ENCODE measurements around the gene LOXL1. TPM values are rescaled to one million over a fixed set of nuclear protein-coding genes. Genes with fewer than 3 reads are reported as not detected.

LOXL1 gene
- polyA plus RNA-seq, 3 donors = 86.3 to 88.4 (median 88.1) TPM

DNA sequence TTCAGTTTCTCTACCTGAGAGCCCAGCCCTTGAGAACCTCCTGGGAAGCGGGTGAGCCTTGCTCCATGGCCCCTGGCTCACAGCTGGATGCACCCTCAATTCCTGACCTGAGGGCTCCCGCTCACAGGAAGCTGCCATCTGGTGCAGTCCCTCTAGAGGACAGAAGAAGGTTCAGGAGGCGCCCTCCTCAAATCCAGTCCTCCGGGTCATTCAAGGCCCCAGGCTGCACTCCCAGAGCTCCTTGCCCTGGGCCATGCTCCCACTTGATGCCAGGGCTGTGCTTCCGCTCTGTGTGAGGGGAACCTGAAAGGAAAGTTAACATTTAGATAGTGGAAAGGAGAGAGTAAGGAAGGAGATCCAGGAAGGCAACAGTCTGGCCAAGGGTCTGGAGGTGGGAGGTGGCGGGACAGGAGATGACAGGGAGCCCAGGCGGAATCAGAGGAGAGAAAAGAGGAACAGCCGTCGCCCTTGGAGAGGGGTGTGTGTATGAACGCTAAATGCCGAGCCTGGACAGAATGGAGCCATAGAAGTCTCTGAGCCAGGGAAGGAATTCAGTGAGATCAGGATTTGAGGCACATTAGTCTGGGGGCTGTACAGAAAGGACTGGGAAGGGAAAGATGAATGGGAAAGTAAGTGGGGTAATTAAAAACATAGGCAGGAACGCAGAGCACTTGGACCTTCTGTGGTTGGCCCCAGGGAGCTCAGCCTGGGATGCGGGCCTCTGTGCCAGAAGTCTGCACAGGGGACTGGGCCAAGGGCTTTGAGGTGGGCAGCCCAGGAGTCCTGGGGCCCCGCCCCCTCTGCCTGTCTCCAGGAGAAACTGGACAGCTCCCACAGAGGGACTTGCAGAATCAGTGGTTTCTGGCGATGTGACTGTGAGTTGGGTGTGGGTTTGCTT, 26.8 kb upstream of the LOXL1 start:
- no peak for DNase-seq (ENCODE audit: low read depth in 3 of 3, low spot score in 2 of 3)

DNA sequence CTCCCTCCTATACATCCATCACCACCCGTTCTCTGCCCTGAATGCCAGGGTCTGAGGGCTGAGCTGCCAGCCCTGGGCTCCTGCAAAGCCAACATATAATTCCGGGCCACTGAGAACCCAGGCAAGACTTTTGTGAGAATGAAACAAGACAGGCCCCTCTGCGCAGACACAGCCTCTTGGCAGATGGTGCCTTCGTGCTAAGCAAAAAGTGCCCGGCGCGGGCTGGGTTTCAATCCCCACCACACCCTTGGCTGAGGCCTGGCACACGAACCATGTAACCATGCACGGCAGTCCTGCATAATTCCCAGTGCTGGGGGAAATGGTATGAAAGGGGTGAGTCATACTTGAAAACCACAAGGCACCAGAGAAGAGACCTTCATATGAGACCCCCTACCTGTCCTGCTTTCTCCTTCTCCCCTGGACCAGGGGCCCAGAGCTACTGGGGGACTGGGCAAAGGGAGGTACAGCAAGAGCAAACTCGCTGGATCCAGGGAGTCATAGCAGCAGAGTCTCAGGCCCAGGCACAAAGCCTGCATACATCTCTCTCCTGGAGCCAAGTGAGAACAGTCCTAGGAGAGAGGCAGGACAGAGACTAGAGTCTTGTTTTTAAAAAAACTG, 26.1 kb upstream of the LOXL1 start:
- no peak for DNase-seq (ENCODE audit: low read depth in 3 of 3, low spot score in 2 of 3)

DNA sequence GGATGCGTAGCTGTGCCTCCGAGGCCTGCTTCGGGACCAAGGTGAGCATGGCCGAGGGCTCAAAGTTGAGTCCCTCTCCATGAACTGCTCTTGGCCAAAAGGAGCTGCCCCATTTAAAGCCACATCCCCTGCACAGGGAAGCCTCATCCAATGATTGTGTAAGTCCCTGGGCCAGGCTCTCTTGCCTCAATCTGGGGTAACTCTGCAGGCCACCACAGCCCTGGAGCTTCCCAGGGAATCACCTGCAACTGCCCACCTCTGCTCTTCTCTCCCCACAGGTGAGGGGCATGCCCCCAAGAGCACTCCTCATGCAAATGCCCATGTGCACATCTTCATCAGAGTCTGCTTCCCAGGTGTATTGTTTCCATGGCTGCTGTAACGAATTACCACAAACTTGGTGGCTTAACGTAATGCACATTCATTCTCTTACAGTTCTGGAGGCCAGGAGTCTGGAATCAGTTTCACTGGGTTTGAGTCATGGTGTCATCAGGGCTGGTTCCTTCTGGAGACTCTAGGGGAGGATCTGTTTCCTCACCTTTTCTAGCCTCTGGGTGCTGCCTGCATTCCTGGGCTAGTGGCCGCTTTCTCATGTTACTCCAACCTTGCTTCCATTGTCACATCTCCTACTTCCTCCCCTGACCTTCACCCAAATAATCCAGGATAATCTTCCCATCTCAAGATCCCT, 25.0 kb upstream of the LOXL1 start:
- no peak for DNase-seq (ENCODE audit: low read depth in 3 of 3, low spot score in 2 of 3)

DNA sequence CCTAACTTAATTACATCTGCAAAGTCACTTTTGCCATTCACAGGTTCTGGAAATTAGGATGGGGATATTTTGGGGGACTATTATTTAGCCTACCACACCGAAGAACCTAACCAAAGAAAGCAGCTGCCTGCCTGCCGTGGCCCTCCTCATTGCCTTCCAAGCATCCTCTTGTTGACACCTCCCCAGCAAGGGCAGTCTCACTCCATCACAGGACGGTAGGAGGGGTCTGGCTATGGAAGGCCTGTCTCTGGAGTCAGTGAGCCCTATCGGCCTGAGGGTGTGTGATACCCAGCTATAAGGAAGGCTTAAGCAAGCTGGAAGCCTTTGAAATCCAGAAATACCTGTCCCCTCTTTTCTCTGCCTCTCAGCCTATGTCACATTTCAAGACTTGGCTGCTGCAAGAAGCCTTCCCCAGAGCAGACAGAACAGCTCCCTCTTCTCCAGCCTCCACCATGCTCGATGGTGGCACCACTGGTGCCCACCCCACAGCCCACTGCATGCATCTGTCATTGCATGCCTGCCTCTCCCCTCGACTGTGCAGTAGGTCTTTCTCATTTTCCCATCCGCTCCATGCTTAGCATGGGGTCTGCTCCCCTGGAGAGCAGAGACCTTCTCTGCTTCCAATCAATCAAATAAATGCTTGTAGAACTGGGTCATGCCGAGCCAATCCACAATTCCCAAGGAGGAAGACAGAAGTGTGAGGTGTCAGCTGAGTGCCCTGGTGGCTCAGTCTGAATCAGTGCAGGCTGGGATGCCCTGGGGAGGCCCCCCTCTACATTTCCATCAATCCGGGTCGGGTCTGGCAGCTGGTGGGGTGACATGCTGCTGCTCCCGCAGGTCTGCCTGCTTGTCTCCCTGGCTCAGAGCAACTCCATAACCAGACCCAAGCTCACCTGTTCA, 23.9 kb upstream of the LOXL1 start:
- DNase-seq (ENCODE audit: low read depth in 3 of 3, low spot score in 2 of 3) = no peak

DNA sequence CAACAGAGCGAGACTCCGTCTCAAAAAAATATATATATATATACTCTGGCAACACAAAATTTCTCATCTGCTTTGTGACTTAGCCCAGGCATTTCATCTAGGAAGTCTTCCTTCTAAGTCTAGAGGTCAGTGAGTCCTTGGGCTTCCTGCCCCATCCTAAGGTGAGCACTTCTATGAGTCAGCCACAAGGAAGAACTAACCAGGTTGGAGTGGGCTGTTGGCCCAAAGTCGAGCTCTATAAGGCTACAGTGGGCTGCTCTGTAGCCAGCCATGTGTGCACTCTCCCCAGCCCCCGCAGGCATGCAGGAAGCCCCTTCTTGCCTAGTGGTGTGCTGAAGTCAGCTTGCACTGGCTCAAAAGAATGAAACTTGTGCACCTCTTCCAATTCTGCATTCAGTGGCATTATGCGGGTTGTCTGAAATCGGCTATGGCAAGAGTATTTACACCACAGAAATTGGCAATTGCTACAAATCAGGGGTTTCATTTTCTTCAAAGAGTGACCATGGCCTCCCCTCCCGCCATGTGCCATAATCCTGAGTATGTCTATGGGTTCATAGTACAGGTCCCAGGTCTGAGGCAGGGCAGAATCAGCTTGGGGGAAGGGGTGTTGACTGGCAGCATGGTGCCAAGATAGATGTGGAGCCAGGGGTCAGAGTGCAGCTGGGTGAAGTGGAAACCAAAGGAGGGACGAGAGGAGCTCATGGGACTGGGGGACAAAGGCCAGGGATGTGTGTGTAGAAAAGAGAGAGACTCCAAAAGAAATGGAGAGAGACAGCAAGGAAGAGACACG, 22.0 kb upstream of the LOXL1 start:
- no peak for DNase-seq (ENCODE audit: low read depth in 3 of 3, low spot score in 2 of 3)

DNA sequence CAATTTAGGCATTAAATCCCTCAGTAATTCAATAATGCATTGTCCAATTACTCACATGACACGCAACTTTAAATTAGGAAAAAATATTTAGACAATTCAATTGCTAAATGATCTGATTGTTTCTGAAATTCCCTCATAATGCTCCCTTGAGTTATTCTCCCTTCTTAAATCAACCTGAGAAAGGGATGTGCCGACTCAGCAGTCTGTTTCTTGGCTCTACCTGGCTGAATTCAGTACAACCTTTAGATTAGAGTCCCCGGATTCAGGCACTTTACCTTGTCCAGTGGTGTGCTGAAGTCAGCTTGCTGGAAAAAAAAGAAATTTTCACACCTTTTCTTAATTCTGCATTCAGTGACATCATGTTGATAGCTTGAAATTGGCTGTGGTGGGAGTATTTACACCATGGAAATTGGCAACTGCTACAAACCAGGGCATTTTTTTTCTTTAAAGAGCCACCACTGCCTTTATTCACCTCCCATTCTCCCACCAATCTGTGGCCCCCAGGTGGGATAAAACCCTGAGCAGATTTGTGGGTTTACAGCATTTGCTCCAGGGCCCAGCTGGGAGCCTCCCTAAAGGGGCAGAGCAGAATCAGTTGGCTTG, 20.9 kb upstream of the LOXL1 start:
- no peak for DNase-seq (ENCODE audit: low read depth in 3 of 3, low spot score in 2 of 3)

DNA sequence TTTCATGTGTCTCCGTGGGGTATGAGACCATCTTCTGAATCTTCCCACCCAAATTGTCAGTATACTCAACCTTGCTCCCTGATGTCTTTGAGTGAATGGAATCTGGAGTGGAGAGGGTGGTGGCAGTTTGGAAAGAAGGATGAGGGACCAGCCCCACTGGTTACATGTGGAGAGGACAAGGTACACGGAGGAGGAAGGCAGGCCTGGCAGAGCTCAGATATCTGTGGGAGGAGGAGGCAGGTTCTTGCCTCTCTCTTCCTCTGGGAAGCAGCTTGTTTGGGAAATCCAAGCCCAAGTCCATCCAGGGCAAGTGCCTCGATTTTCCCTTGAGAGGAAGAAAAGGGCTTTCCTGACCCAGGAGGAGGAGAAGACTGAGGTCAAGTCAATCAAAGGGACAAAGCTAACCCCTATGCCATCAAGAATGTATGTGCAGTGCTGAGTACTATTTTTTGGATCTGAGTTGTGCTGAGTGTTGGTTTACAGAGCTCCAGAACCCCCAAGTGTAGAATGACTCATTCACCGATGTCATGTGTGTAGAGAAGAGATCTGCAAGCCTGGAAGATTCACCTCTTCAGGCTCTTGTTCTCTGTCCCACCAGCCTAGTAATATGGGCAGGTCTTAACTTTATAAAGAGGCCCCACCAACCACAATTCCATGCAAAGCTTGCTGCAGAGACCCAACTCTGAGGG, 19.8 kb upstream of the LOXL1 start:
- no peak for DNase-seq (ENCODE audit: low read depth in 3 of 3, low spot score in 2 of 3)

DNA sequence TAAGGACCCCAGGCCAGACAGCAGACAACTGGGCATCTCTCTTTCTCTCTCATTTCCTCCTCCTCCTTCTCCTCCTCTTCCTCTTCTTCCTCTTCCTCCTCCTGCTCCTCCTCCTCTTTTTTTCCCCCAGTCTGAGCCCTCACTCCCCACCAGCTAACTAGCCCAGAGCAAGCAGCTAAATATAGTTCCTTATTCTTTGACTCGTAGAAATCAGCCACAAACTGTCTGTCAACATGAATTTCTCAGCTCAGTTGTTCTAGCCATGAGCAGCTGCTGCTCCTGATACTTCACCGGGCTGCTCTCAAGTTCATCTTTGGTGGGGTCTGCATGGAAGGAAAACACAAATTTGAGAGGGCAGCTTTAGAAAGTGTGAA, 19.2 kb upstream of the LOXL1 start:
- DNase-seq (ENCODE audit: low read depth in 3 of 3, low spot score in 2 of 3) = no peak

DNA sequence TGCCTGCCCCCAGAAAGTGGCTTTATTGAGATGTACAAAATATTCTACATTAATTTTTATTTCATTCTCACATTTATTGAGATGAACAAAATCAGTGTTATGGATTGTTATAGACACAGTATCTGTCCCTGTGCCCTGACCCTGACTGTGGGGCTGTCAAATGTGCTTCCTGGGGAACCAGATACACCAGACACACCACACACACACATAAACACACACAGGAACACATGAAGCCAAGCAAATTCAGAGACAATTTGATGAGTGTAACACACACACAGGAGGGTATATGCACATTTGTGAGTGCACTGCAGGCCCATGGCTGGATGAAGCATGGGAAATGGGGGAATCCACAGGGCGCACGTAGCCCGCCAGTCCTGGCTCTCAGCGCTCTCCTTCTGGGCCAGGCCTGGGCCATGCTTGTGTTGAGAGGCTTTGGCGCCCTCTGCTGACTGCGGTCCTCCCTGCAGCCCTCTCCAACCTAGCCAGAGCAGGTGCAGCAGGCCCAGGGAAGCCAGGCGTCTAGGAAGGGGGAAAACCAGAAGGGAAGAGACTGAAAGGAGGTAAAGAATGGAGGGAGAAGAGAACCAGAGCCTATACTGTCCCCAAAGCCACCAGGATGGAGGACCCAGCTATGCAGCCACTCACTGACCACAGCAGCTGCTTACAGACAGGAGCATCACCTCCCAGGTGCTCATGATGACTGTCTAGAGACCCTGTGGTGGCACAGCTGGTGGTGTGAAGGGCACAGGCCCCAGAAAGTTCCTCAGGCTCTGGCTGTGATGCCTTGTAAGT, 18.0 kb upstream of the LOXL1 start:
- DNase-seq (ENCODE audit: low read depth in 3 of 3, low spot score in 2 of 3) = no peak

DNA sequence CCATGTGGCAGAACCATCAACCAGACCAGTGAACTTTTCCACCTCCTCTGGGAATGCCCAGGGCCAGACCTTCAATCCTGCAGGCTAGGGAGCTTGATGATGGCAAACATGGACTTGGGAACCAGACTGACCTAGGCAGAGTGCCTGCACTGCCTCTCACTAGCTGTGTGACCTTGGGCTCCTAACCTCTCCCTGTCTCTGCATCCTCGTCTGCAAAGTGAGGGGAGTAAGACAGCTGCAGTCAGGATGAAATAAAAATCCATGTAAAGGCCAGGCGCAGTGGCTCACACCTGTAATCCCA, 17.5 kb upstream of the LOXL1 start:
- DNase-seq (ENCODE audit: low read depth in 3 of 3, low spot score in 2 of 3) = no peak

DNA sequence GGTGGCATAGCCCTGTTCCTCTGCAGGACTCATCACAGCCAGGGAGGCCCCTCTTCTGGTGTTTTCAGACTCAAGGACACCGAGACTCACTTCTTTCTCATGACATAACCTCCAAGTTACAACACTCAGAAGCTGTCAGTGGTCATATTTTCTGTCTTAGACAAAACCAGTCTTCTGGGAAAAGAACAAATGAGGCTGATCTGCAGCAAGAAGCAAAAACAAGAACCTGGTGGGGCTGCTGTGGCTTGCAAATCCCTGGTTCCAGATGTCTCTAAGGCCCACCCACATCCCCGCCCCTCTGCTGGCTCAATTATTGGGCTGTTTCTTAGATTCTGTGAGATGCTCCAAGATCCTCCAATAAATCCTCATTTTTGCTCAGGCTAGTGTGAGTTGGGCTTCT, 16.6 kb upstream of the LOXL1 start:
- no peak for DNase-seq (ENCODE audit: low read depth in 3 of 3, low spot score in 2 of 3)

DNA sequence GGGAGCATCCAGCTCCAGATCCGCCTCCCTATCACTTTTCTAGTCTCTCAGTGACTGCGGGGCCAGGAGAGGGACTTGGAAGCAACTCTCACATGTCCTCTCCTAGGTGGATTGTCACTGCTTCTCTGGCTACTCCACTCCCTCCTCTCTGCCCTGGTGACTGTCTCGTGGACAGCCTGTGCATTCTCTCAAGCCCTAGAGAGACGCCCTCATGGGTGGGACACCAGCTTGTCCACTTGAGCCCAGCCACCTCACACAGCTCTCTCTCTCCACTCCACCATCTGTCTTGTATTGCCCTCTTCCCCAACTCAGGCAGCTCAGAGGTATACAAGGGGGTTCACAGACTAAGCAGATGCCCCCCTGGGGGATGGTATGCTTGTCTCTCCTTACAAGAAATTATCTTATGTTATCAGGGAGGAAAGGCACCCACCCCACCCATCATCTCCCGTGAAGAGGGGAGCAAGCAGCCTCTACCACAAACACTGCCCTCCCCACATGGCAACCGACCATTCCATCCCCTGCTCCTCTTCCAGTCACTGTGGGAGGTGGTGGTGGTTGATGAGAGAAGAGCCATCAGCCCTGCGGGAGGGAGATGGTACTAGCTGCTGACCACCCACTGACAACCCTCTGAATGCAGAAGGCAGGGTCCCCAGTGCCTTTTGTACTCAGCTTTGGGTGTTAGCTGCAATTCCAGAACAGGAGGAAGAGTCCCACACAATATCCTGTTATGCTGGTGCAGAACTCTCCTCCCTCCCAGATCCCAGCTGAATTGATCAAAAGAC, 15.5 kb upstream of the LOXL1 start:
- DNase-seq (ENCODE audit: low read depth in 3 of 3, low spot score in 2 of 3) = no peak

DNA sequence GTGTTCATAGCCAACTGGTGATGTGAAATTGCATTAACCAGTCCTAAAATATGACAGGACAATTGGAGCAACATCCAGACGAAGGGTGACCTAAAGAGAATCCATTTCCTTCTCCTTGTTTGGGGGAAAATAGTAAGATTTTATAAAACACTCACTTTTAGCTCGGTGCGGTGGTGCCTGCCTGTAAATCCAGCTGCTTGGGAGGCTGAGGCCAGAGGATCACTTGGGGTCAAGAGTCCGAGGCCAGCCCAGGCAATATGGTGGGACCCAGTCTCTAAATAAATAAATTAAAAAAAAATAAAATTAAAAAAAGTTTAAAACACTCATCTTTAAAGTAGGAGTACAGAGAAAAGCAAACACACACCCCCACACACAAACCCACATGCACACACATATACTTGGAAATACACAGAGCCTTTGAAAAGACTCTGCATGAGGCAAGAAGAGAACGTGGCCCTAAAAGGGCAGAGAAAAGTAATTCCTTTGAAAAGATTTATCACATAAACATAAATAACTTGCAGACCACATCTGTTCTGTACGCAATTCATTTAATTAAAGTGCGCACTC, 14.1 kb upstream of the LOXL1 start:
- no peak for DNase-seq (ENCODE audit: low read depth in 3 of 3, low spot score in 2 of 3)

DNA sequence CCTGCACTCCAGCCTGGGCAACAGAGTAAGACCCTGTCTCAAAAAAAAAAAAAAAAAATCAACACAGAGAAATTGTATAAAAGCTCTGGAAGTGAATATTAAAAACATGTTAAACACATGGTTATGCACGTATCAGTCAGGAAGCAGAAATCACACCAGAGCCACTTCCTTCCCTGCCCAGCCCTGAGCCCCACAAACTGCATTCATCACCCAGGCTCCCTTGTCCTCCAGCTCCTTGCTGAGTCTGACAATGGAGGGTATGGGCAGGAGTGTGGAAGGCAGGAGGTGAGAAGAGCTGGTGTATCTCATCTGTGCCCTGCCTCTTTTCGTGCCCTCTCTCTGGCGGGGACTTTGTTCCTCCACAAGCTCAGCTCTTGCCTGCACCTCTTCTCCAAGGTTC, 12.1 kb upstream of the LOXL1 start:
- no peak for DNase-seq (ENCODE audit: low read depth in 3 of 3, low spot score in 2 of 3)

DNA sequence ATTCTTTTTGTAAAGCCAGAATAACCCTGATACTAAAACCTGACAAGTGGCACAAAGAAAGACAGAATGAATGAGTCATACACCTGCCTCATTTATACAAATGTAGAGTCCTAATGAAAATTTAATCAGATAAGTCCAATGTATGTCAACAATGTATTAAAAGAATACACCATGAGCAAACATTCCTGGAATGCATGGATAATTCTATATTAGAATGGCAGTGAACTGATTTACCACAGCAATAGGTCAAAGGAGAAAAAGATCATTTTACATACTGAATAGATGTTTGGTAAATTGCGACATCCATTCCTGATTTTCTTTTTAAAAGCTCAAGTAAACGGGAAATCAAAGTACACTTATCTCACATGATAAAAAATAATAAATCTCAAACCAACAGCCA, 11.2 kb upstream of the LOXL1 start:
- no peak for DNase-seq (ENCODE audit: low read depth in 3 of 3, low spot score in 2 of 3)

DNA sequence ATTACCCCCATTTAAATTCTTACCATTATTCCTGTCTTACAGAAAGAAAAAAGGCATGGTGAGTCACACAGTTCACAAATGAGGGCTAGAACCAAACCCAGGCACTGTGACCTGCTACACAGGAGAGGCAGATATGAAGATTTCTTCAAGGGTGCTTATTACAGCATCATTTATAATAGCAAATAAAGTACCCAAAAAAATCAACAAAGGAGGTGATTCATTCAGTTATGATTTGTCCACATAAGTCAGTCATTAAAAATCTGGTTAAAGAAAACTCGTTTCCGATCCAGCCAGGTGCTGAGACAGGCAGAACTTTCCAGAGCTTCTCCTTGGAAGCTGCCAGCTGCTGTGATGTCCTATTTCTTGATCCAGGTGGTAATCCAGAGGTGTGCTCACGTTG, 7.5 kb upstream of the LOXL1 start:
- no peak for DNase-seq (ENCODE audit: low read depth in 3 of 3, low spot score in 2 of 3)

DNA sequence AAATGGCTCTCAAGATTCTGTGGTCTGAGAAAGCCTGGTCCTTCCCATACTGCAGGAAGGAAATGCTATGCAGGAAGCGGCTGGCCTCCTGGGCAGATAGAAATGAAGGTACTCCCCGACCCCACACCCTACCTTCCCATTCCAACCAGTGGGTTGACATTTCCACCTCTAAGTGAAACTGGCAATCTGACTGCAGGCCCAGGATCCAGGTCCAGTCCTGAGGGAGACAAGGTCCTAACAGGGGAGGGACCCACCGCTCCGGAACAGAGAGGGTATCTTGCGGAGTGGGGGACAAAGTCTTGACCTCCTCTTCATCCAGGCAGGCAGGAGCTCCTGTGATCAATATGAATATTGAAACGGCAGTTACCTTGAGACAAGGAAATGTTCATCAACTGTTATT, 6.6 kb upstream of the LOXL1 start:
- DNase-seq (ENCODE audit: low read depth in 3 of 3, low spot score in 2 of 3) = no peak
